Fibroblast of lung (primary cell): ENCODE data around the gene IGSF10. TPM values are rescaled to one million over a fixed set of nuclear protein-coding genes. Genes with fewer than 3 reads are reported as not detected.

Experiments
- DNase-seq, 2 donors: peaks; one replicate each; pipeline versions ENCODE4 v3.0.0 to v3.0.0-alpha.2; 2010; ENCODE audit warnings: low read depth in 2 of 2
- H2AFZ ChIP-seq: 2 replicates; pipeline ENCODE4 v1.5.1; 2012; ENCODE audit warnings: low read length, control low read depth, inconsistent platforms
- H3K27ac ChIP-seq: 2 replicates; pipeline ENCODE4 v1.5.1; 2011; ENCODE audit warnings: low read length, control low read depth; ENCODE audit not compliant: insufficient read depth
- H3K27me3 ChIP-seq: 2 replicates; pipeline ENCODE4 v1.5.1; 2011; ENCODE audit warnings: mild to moderate bottlenecking, low read length; ENCODE audit not compliant: control insufficient read depth, insufficient read depth
- H3K36me3 ChIP-seq: 2 replicates; pipeline ENCODE4 v1.5.1; 2011; ENCODE audit warnings: low read length; ENCODE audit not compliant: control insufficient read depth, insufficient read depth
- H3K4me1 ChIP-seq: 2 replicates; pipeline ENCODE4 v1.5.1; 2011; ENCODE audit warnings: low read length; ENCODE audit not compliant: control insufficient read depth, insufficient read depth; ENCODE audit errors: extremely low read depth
- H3K4me2 ChIP-seq: 2 replicates; pipeline ENCODE4 v1.5.1; 2011; ENCODE audit warnings: low read length, control low read depth; ENCODE audit not compliant: insufficient read depth; ENCODE audit errors: extremely low read depth
- H3K4me3 ChIP-seq, 4 experiments: fragments of 200-600 bp in 1 of 4; sonication (generic) in 1 of 4; replicated peaks in 1 of 4; 2 replicates each; pipeline ENCODE4 v1.5.1; 2011 to 2016; ENCODE audit warnings: low read length in 4 of 4, low read depth in 3 of 4, mild to moderate bottlenecking in 3 of 4, control low read depth in 2 of 4, inconsistent platforms in 1 of 4, mixed read lengths in 1 of 4; ENCODE audit not compliant: insufficient read depth in 1 of 4; ENCODE audit errors: control extremely low read depth in 1 of 4
- H3K79me2 ChIP-seq: 2 replicates; pipeline ENCODE4 v1.5.1; 2012; ENCODE audit warnings: mild to moderate bottlenecking, low read length, inconsistent platforms; ENCODE audit not compliant: control insufficient read depth, insufficient read depth
- H3K9ac ChIP-seq: 2 replicates; pipeline ENCODE4 v1.5.1; 2011; ENCODE audit warnings: mild to moderate bottlenecking, low read length, control low read depth; ENCODE audit not compliant: insufficient read depth
- H3K9me3 ChIP-seq: 2 replicates; pipeline ENCODE4 v1.5.1; 2012; ENCODE audit warnings: low read depth, low read length; ENCODE audit not compliant: control insufficient read depth, insufficient read depth
- H4K20me1 ChIP-seq: 2 replicates; pipeline ENCODE4 v1.5.1; 2011; ENCODE audit warnings: low read length; ENCODE audit not compliant: control insufficient read depth, insufficient read depth; ENCODE audit errors: extremely low read depth
- CTCF ChIP-seq, 2 donors: IDR thresholded peaks in 1 of 2; conservative IDR thresholded peaks in 1 of 2; 1 replicate in 1 of 2; 2 replicates in 1 of 2; pipeline ENCODE4 v1.5.1; 2011 to 2012; ENCODE audit warnings: low read length in 2 of 2, control low read depth in 1 of 2, inconsistent platforms in 1 of 2, low read depth in 1 of 2, mild to moderate bottlenecking in 1 of 2
- EZH2 ChIP-seq: IDR thresholded peaks from 2 replicates; pipeline ENCODE4 v1.5.1; 2012; ENCODE audit warnings: low read length, control low read depth, mild to moderate bottlenecking; ENCODE audit errors: missing control alignments
- polyA plus RNA-seq, 2 donors: library from polyadenylated mRNA; depleted of rRNA in 1 of 2; stranded (reverse) in 1 of 2; unstranded in 1 of 2; fragments of >200 nt; gene quantifications; 2 replicates each; pipeline ENCODE4 v1.2.1, GENCODE V29; 2011 to 2012; ENCODE audit warnings: missing spikeins in 1 of 2
- total RNA-seq: library from RNA; depleted of rRNA; stranded (reverse); fragments of >200 nt; gene quantifications from 2 replicates; pipeline ENCODE4 v1.2.1, GENCODE V29; 2014

The IGSF10 gene
- total and polyA plus RNA-seq, 2 donors (not counting 1 experiment from before 2014, with no cell fraction given), result 5.1 to 45.9 TPM

- no peak overlapping the region for H3K27ac ChIP-seq
- TF ChIP-seq CTCF (conservative IDR thresholded peaks at IDR 0.05 in 1 of 2, IDR thresholded peaks at IDR 0.05 in 1 of 2; ENCODE audit: low read depth in 1 of 2, low read length in 2 of 2) (no peak), EZH2 (no peak)
Observed at GRCh38 chr3:151446002-151446340, 14.9 kb downstream of the IGSF10 start.

GRCh38 chr3:151445273-151446001, 15.4 kb downstream of the IGSF10 start:
- Histone ChIP-seq H3K27me3 (no peaks in the 10 kb centered on the region), H3K9me3 (no peaks in the 10 kb centered on the region), H3K27ac (no peak overlapping the region), H3K79me2 (no peaks in the 10 kb centered on the region), H3K4me1 (peaks cover 5% of the 10 kb centered on the region), H3K4me2 (no peak overlapping the region), H3K36me3 (no peaks in the 10 kb centered on the region), H3K9ac (no peak overlapping the region), H4K20me1 (no peaks in the 10 kb centered on the region), H3K4me3 (peak overlapping the region in 1 of 4 experiments; percentile 11), H2AFZ (no peak overlapping the region)
- peak; percentile 90 to 91 for DNase-seq
- TF ChIP-seq EZH2 (no peak), CTCF (conservative IDR thresholded peaks at IDR 0.05 in 1 of 2, IDR thresholded peaks at IDR 0.05 in 1 of 2; ENCODE audit: low read depth in 1 of 2, low read length in 2 of 2) (no peak)

More at GRCh38 chr3:151446002-151446340, 14.9 kb downstream of the IGSF10 start:
- Histone ChIP-seq H3K4me2 (no peak overlapping the region), H3K4me3 (no peak overlapping the region), H3K9ac (no peak overlapping the region), H4K20me1 (no peaks in the 10 kb centered on the region), H3K79me2 (no peaks in the 10 kb centered on the region), H2AFZ (no peak overlapping the region), H3K9me3 (no peaks in the 10 kb centered on the region), H3K4me1 (peaks cover 5% of the 10 kb centered on the region), H3K27me3 (no peaks in the 10 kb centered on the region), H3K36me3 (no peaks in the 10 kb centered on the region)
- no peak for DNase-seq

GRCh38 chr3:151443583-151443982, 17.3 kb downstream of the IGSF10 start:
- Histone ChIP-seq H2AFZ (no peak overlapping the region), H3K27ac (no peak overlapping the region), H3K9me3 (no peaks in the 10 kb centered on the region), H3K36me3 (no peaks in the 10 kb centered on the region), H3K4me2 (no peak overlapping the region), H4K20me1 (no peaks in the 10 kb centered on the region), H3K79me2 (no peaks in the 10 kb centered on the region), H3K4me3 (no peak overlapping the region), H3K27me3 (no peaks in the 10 kb centered on the region), H3K4me1 (peaks cover 5% of the 10 kb centered on the region), H3K9ac (no peak overlapping the region)
- DNase-seq, result peak in 1 of 2 donors; percentile 17
- no peak for TF ChIP-seq EZH2
- no peak for TF ChIP-seq CTCF (conservative IDR thresholded peaks at IDR 0.05 in 1 of 2, IDR thresholded peaks at IDR 0.05 in 1 of 2; ENCODE audit: low read depth in 1 of 2, low read length in 2 of 2)
